K562 (cell line): ENCODE results near the gene IRF5. TPM values are rescaled to one million over a fixed set of nuclear protein-coding genes. Genes with fewer than 3 reads are reported as not detected.

Experiments
- ATAC-seq: fragments of 200-7000 bp; cut with Tn5 transposase; 3 replicates; pipeline ENCODE4 v1.9.1; 2020; ENCODE audit warnings: moderate library complexity
- BruUV-seq: library from RNA; stranded (reverse); fragments of 400-500 nt; replicated peaks from 2 replicates; lab custom pipeline; 2021; lab: Mats Ljungman, UMichigan
- CTCF ChIA-PET: fragments of 300-600 bp; formaldehyde crosslinking; extraction: SDS; loops from one replicate; lab custom pipeline; 2021; ENCODE audit warnings: low intra/inter-chr PET ratio; lab: Yijun Ruan, JAX
- POLR2A ChIA-PET: fragments of 300-600, 350-650 bp; sonication (Branson Sonifier 250); formaldehyde crosslinking; extraction: SDS; loops from one replicate; lab custom pipeline; 2021; ENCODE audit warnings: antibody characterized with exemption, inconsistent platforms; lab: Yijun Ruan, JAX
- DNase-seq, 4 experiments: peaks; one replicate each; pipeline versions ENCODE4 v3.0.0 to v3.0.0-alpha.2; 2011 to 2018; ENCODE audit warnings: low spot score in 3 of 4, mixed read lengths in 3 of 4; ENCODE audit errors: extremely low read depth in 1 of 4
- FAIRE-seq: peaks from 2 replicates; lab custom pipeline; 2011; peaks lifted over from hg19 to GRCh38; lab: Jason Lieb, UNC
- H2AFZ ChIP-seq: 2 replicates; pipeline ENCODE4 v1.6.0; 2011; ENCODE audit warnings: low read depth, low read length, control low read depth, inconsistent platforms
- H3K27ac ChIP-seq: fragments of 200-600 bp; 3 replicates; pipeline ENCODE4 v1.8.0; 2011; ENCODE audit warnings: low read depth, mild to moderate bottlenecking, control low read depth, inconsistent platforms, low read length, moderate library complexity, mixed read lengths; ENCODE audit errors: extremely low read depth
- H3K27me3 ChIP-seq, 2 experiments: fragments of 300-600 bp in 1 of 2; 2 replicates in 1 of 2; 3 replicates in 1 of 2; pipeline versions ENCODE4 v1.6.0 to v1.8.0; 2011; ENCODE audit warnings: inconsistent platforms in 2 of 2, low read length in 2 of 2, mild to moderate bottlenecking in 1 of 2, mixed read lengths in 1 of 2, moderate library complexity in 1 of 2; ENCODE audit not compliant: control insufficient read depth in 2 of 2, insufficient read depth in 2 of 2
- H3K36me3 ChIP-seq: fragments of 300-600 bp; 3 replicates; pipeline ENCODE4 v1.8.0; 2011; ENCODE audit warnings: mild to moderate bottlenecking, low read length, inconsistent platforms; ENCODE audit not compliant: control insufficient read depth, insufficient read depth
- H3K4me1 ChIP-seq, 2 experiments: fragments of 200-600 bp in 1 of 2; replicated peaks in 1 of 2; 2 replicates in 1 of 2; 3 replicates in 1 of 2; pipeline versions ENCODE4 v1.5.1 to v1.8.0; 2011; ENCODE audit warnings: inconsistent platforms in 2 of 2, low read length in 2 of 2, mild to moderate bottlenecking in 1 of 2, mixed read lengths in 1 of 2, moderate library complexity in 1 of 2; ENCODE audit not compliant: control insufficient read depth in 2 of 2, insufficient read depth in 2 of 2
- H3K4me2 ChIP-seq: 2 replicates; pipeline ENCODE4 v1.6.1; 2011; ENCODE audit warnings: low read length, control low read depth, inconsistent platforms, mixed read lengths; ENCODE audit not compliant: insufficient read depth
- H3K4me3 ChIP-seq: fragments of 200-600 bp; sonication (generic), shearing (Covaris generic); 2 replicates; pipeline ENCODE4 v1.5.1; 2016; ENCODE audit warnings: control low read depth, inconsistent platforms
- H3K79me2 ChIP-seq: fragments of 200-600 bp; 3 replicates; pipeline ENCODE4 v1.8.0; 2011; ENCODE audit warnings: low read length, inconsistent platforms; ENCODE audit not compliant: control insufficient read depth, insufficient read depth
- H3K9ac ChIP-seq, 2 experiments: 2 replicates each; pipeline versions ENCODE4 v1.6.0 to v1.6.1; 2011; ENCODE audit warnings: low read depth in 2 of 2, low read length in 2 of 2, control low read depth in 1 of 2, inconsistent platforms in 1 of 2, mild to moderate bottlenecking in 1 of 2, mixed read lengths in 1 of 2; ENCODE audit not compliant: insufficient read depth in 1 of 2
- H3K9me1 ChIP-seq: one replicate; pipeline ENCODE4 v1.6.0; 2011; ENCODE audit warnings: inconsistent platforms, mild to moderate bottlenecking, low read length, moderate library complexity; ENCODE audit not compliant: control insufficient read depth, insufficient read depth
- H3K9me3 ChIP-seq: replicated peaks from 2 replicates; pipeline ENCODE4 v1.5.1; 2011; ENCODE audit warnings: low read depth, low read length, inconsistent platforms; ENCODE audit not compliant: control insufficient read depth, insufficient read depth
- H4K20me1 ChIP-seq: replicated peaks from 2 replicates; pipeline ENCODE4 v1.6.1; 2011; ENCODE audit warnings: low read length, inconsistent platforms, mixed read lengths; ENCODE audit not compliant: control insufficient read depth, insufficient read depth
- CBX3 ChIP-seq, 2 experiments: IDR thresholded peaks; 1 replicate in 1 of 2; 2 replicates in 1 of 2; pipeline ENCODE4 v1.6.1; 2012; ENCODE audit warnings: inconsistent platforms in 2 of 2, low read length in 2 of 2, borderline replicate concordance in 1 of 2, control low read depth in 1 of 2
- CEBPG ChIP-seq, 3 experiments: fragments of 200-800 bp in 1 of 3; sonication (Bioruptor generic) in 1 of 3; sonication (generic) in 1 of 3; formaldehyde crosslinking in 1 of 3; IDR thresholded peaks in 2 of 3; conservative IDR thresholded peaks in 1 of 3; 2 replicates each; pipeline versions ENCODE4 v1.6.1 to v1.8.0; 2016 to 2022; ENCODE audit warnings: missing compliant biosample characterization in 2 of 3, missing genetic modification characterization in 2 of 3, mild to moderate bottlenecking in 1 of 3, missing genetic modification reagents in 1 of 3
- GTF3C2 ChIP-seq: IDR thresholded peaks from 3 replicates; pipeline ENCODE4 v1.6.1; 2011; ENCODE audit warnings: borderline replicate concordance, mild to moderate bottlenecking, moderate library complexity; ENCODE audit not compliant: insufficient read length; ENCODE audit errors: extremely low read depth
- HMG20B ChIP-seq: fragments of 250-450 bp; sonication (Bioruptor Pico); IDR thresholded peaks from 2 replicates; pipeline ENCODE4 v1.5.0; 2021; ENCODE audit warnings: mild to moderate bottlenecking
- JUN ChIP-seq, 2 experiments: sonication (generic) in 1 of 2; formaldehyde crosslinking in 1 of 2; IDR thresholded peaks; 2 replicates each; pipeline versions ENCODE4 v1.6.1 to v1.8.0; 2012 to 2022; ENCODE audit warnings: borderline replicate concordance in 2 of 2, mild to moderate bottlenecking in 2 of 2, improper control_type of control experiment in 1 of 2, low read depth in 1 of 2, low read length in 1 of 2, missing genetic modification reagents in 1 of 2
- KDM2B ChIP-seq: fragments of 250-450 bp; sonication (Bioruptor Pico); IDR thresholded peaks from 2 replicates; pipeline ENCODE4 v1.8.0; 2021; ENCODE audit warnings: mild to moderate bottlenecking, moderate library complexity
- MCM5 ChIP-seq: fragments of 450-650 bp; IDR thresholded peaks from 2 replicates; pipeline ENCODE4 v1.6.1; 2016; ENCODE audit warnings: low read depth
- NRF1 ChIP-seq, 2 experiments: fragments of 450-650 bp; IDR thresholded peaks in 1 of 2; conservative IDR thresholded peaks in 1 of 2; 2 replicates each; pipeline ENCODE4 v1.6.1; 2014; ENCODE audit warnings: mild to moderate bottlenecking in 2 of 2
- RBM25 ChIP-seq: fragments of 200-400 bp; formaldehyde crosslinking; IDR thresholded peaks from 2 replicates; pipeline ENCODE4 v1.6.1; 2018; ENCODE audit warnings: low read length, low read depth, moderate library complexity; ENCODE audit not compliant: severe bottlenecking
- ZNF655 ChIP-seq: fragments of 250-450 bp; sonication (Bioruptor Pico); IDR thresholded peaks from 2 replicates; pipeline ENCODE4 v1.5.0; 2021
- WGBS: fragments of 100-300 bp; shearing (Covaris generic); methylation state at CpG from one replicate; pipeline ENCODE4 v1.1.6; 2016; ENCODE audit warnings: low coverage, mixed read lengths; ENCODE audit not compliant: insufficient coverage; ENCODE audit errors: missing lambda C conversion rate; 5-methylcytosine and 5-hydroxymethylcytosine counted together
- in situ Hi-C: fragments of 300-500 bp; cut with MboI; formaldehyde crosslinking; loops from 4 replicates; pipeline ENCODE4 v1.15.0; 2018; ENCODE audit warnings: inconsistent platforms, mixed read lengths
- intact Hi-C: fragments of 100-400 bp; cut with micrococcal nuclease; formaldehyde crosslinking; loops from 2 replicates; pipeline ENCODE4 v1.14.2; 2022
- polyA plus RNA-seq, 8 experiments: library from polyadenylated mRNA; depleted of rRNA in 4 of 8; stranded (reverse) in 5 of 8; unstranded in 3 of 8; fragments of >200 nt; fragmentation: Nextera tagmentation in 2 of 8; fragmentation: Illumina TruSeq in 1 of 8; extraction: Ambion mirVana in 2 of 8; extraction: Trizol in 1 of 8; gene quantifications; 2 replicates each; pipeline versions ENCODE4 v1.2.1 to v1.2.3, GENCODE V29; 2011 to 2014; ENCODE audit warnings: inconsistent platforms in 1 of 8, missing spikeins in 1 of 8
- total RNA-seq, 7 experiments: library from RNA; depleted of rRNA in 6 of 7; stranded (reverse); fragments of >200 nt in 6 of 7; fragmentation: Illumina TruSeq in 2 of 7; extraction: Trizol in 2 of 7; gene quantifications; 2 replicates each; pipeline versions ENCODE4 v1.2.1 to v1.2.3, GENCODE V29; 2011 to 2021; ENCODE audit warnings: low replicate concordance in 1 of 7
- TF ChIP-seq, protein P1 (sequence below): IDR thresholded peaks from 2 replicates; pipeline ENCODE4 v1.6.1; 2011; ENCODE audit not compliant: insufficient read length; ENCODE audit errors: extremely low read depth

The IRF5 gene
- total and polyA plus RNA-seq, 9 of the 15 experiments (the other 6 are each of a cell fraction or from before 2014, with no cell fraction given): 0.04 TPM; not detected in 8

DNA sequence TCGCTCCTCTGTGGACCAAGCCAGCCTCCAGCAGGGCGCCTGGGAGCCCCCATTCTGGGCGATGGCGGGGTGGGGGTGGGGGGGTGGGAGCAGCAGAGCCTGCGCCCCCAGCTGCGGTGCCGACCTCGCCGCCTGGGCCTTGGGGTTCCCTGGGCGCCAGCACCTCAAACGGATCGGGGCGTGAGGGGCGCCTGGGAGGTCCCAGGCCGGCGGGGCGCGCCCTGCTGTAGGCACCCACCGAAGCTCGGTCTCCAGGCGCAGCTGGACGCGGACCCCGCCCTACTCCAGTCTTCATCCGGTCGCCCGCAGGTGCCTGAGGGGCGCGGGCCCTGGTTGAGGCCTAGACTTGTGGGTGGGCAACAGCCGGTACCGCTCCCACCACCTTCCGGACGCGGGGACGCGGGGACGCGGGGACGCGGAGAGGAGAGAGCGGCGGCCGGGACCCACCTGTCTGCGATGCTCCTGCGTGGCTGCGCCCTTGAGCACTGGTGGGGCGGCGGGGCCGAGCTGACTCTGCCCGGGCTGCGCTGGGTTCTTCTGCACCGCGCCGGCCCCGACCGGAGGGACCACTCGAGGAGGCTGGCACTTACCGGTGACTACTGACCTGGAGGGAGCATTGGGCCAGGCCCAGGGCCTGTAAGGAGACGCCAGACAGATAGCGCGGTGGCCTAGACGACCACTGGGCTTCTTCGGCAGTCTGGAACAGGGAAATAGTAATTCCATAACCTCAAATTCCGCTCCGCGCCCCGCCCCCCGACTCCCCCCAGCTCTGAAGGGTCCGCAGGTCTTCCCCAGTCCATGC lies 21.7 kb upstream of the IRF5 start:
- H2AFZ ChIP-seq: no peak overlapping the region
- intact Hi-C loops (no loop called here), in situ Hi-C loops (no loop called here)
- FAIRE-seq (no peak), ATAC-seq (no peak), DNase-seq (no peak)
- H3K9ac ChIP-seq: no peak overlapping the region
- ChIA-PET POLR2A (interaction anchor here (0.6 kb wide), 1 partner anchor 218 kb away, joined by 4 read pairs; no protein-coding TSS in a partner anchor), CTCF (interaction anchor here (0.6 kb wide), 1 partner anchor 580 kb away, joined by 5 read pairs; no protein-coding TSS in a partner anchor)
- TF ChIP-seq RBM25 (no peak), MCM5 (no peak), KDM2B (CRISPR knock-in tag) (no peak), JUN (IDR thresholded peaks at IDR 0.05; ENCODE audit: borderline replicate concordance, low read depth, low read length) (no peak), JUN (CRISPR knock-in tag; IDR thresholded peaks at IDR 0.05; ENCODE audit: borderline replicate concordance) (no peak), HMG20B (no peak), NRF1 (conservative IDR thresholded peaks at IDR 0.05 in 1 of 2, IDR thresholded peaks at IDR 0.05 in 1 of 2) (no peak), CBX3 (IDR thresholded peaks at IDR 0.05; ENCODE audit: borderline replicate concordance in 1 of 2, low read length in 2 of 2) (no peak), GTF3C2 (no peak), CEBPG (CRISPR knock-in tag; IDR thresholded peaks at IDR 0.05) (no peak), CEBPG (tag; conservative IDR thresholded peaks at IDR 0.05 in 1 of 2, IDR thresholded peaks at IDR 0.05 in 1 of 2) (no peak), ZNF655 (CRISPR knock-in tag) (no peak)
- TF ChIP-seq, protein P1, sequence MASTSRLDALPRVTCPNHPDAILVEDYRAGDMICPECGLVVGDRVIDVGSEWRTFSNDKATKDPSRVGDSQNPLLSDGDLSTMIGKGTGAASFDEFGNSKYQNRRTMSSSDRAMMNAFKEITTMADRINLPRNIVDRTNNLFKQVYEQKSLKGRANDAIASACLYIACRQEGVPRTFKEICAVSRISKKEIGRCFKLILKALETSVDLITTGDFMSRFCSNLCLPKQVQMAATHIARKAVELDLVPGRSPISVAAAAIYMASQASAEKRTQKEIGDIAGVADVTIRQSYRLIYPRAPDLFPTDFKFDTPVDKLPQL: no peak
- no TSS peak for BruUV-seq
- no peaks in the 10 kb centered on the region for H3K79me2 ChIP-seq
- no peaks in the 10 kb centered on the region for H3K36me3 ChIP-seq
- H3K9me1 ChIP-seq: no peaks in the 10 kb centered on the region
- no peak overlapping the region for H3K4me3 ChIP-seq
- H3K27me3 ChIP-seq: peaks cover 66 to 79% of the 10 kb centered on the region in 2 experiments; a peak in 4 of 5 replicates
- peaks cover 0 to 24% of the 10 kb centered on the region in 2 experiments; a peak in 2 of 5 replicates for H3K4me1 ChIP-seq
- no peak overlapping the region for H3K4me2 ChIP-seq
- H4K20me1 ChIP-seq: peaks cover 11% of the 10 kb centered on the region; the same call in 1 of the 2 replicates
- 32% methylated on average over 64 of the region's 69 CpGs for WGBS
- no peaks in the 10 kb centered on the region; the same call in 1 of the 2 replicates for H3K9me3 ChIP-seq
- H3K27ac ChIP-seq: no peak overlapping the region
